HepG2 (cell line): ENCODE data around the gene ATL2. TPM values are rescaled to one million over a fixed set of nuclear protein-coding genes. Genes with fewer than 3 reads are reported as not detected.

Experiments used
- AFF4 ChIP-seq: sonication (generic); formaldehyde crosslinking; IDR thresholded peaks from 2 replicates; pipeline ENCODE4 v1.4.0; 2020; ENCODE audit warnings: missing genetic modification reagents
- FIP1L1 ChIP-seq: fragments of 200-400 bp; formaldehyde crosslinking; IDR thresholded peaks from 2 replicates; pipeline ENCODE4 v1.6.1; 2018; ENCODE audit warnings: low read depth, mild to moderate bottlenecking, low read length, moderate library complexity, borderline replicate concordance; ENCODE audit not compliant: insufficient read depth
- HMG20B ChIP-seq: conservative IDR thresholded peaks from 2 replicates; pipeline ENCODE4 v1.6.1; 2016; ENCODE audit warnings: missing genetic modification reagents, missing compliant biosample characterization
- HNF4G ChIP-seq, 2 experiments: sonication (generic) in 1 of 2; formaldehyde crosslinking in 1 of 2; IDR thresholded peaks; 2 replicates each; pipeline versions ENCODE4 v1.4.0 to v1.6.1; 2011 to 2020; ENCODE audit warnings: borderline replicate concordance in 2 of 2, low read depth in 2 of 2, mild to moderate bottlenecking in 2 of 2, low read length in 1 of 2, missing genetic modification reagents in 1 of 2, moderate library complexity in 1 of 2
- HOXA3 ChIP-seq: sonication (generic); formaldehyde crosslinking; IDR thresholded peaks from 2 replicates; pipeline ENCODE4 v1.5.0; 2020; ENCODE audit warnings: missing genetic modification reagents
- KLF9 ChIP-seq: IDR thresholded peaks from 2 replicates; pipeline ENCODE4 v1.6.1; 2016; ENCODE audit warnings: low read depth
- LBX2 ChIP-seq: sonication (generic); formaldehyde crosslinking; IDR thresholded peaks from 2 replicates; pipeline ENCODE4 v1.5.0; 2020; ENCODE audit warnings: missing genetic modification reagents, mild to moderate bottlenecking, borderline replicate concordance
- MIER2 ChIP-seq: IDR thresholded peaks from 2 replicates; pipeline ENCODE4 v1.6.1; 2016; ENCODE audit warnings: missing biosample characterization, missing genetic modification reagents
- MTF2 ChIP-seq: sonication (generic); formaldehyde crosslinking; IDR thresholded peaks from 2 replicates; pipeline ENCODE4 v1.5.0; 2020; ENCODE audit warnings: missing genetic modification reagents, borderline replicate concordance
- SOX13 ChIP-seq, 3 experiments: fragments of 450-650 bp in 1 of 3; sonication (generic) in 1 of 3; formaldehyde crosslinking in 1 of 3; IDR thresholded peaks in 2 of 3; conservative IDR thresholded peaks in 1 of 3; 2 replicates each; pipeline versions ENCODE4 v1.5.0 to v1.6.1; 2016 to 2020; ENCODE audit warnings: antibody characterized with exemption in 1 of 3, mild to moderate bottlenecking in 1 of 3, missing compliant biosample characterization in 1 of 3, missing genetic modification reagents in 1 of 3, moderate library complexity in 1 of 3
- SRSF4 ChIP-seq: fragments of 200-400 bp; formaldehyde crosslinking; IDR thresholded peaks from one replicate; pipeline ENCODE4 v1.6.1; 2018; ENCODE audit warnings: mild to moderate bottlenecking, low read depth, low read length, moderate library complexity; ENCODE audit not compliant: poor library complexity, severe bottlenecking
- TARDBP ChIP-seq: sonication (generic); formaldehyde crosslinking; IDR thresholded peaks from 2 replicates; pipeline ENCODE4 v1.8.0; 2022; ENCODE audit warnings: mild to moderate bottlenecking, missing genetic modification reagents
- ZNF282 ChIP-seq: fragments of 450-650 bp; IDR thresholded peaks from 2 replicates; pipeline ENCODE4 v1.6.1; 2018; ENCODE audit not compliant: partially characterized antibody
- ZNF30 ChIP-seq: sonication (generic); formaldehyde crosslinking; IDR thresholded peaks from 2 replicates; pipeline ENCODE4 v1.5.0; 2020; ENCODE audit warnings: mild to moderate bottlenecking, missing genetic modification reagents
- ZNF333 ChIP-seq: sonication (generic); formaldehyde crosslinking; IDR thresholded peaks from 2 replicates; pipeline ENCODE4 v1.4.0; 2020; ENCODE audit warnings: mild to moderate bottlenecking, missing genetic modification reagents, borderline replicate concordance
- ZNF782 ChIP-seq: sonication (generic); formaldehyde crosslinking; IDR thresholded peaks from 2 replicates; pipeline ENCODE4 v1.4.0; 2020; ENCODE audit warnings: missing genetic modification reagents, mild to moderate bottlenecking, borderline replicate concordance
- polyA plus RNA-seq, 8 experiments: library from polyadenylated mRNA; depleted of rRNA in 3 of 8; stranded (reverse) in 7 of 8; unstranded in 1 of 8; fragments of >200 nt; fragmentation: Illumina TruSeq in 4 of 8; extraction: Trizol in 4 of 8; gene quantifications; 2 replicates each; pipeline versions ENCODE4 v1.2.1 to v1.2.3, GENCODE V29; 2011 to 2016; ENCODE audit warnings: low read depth in 4 of 8, missing spikeins in 1 of 8, mixed read lengths in 1 of 8; ENCODE audit not compliant: insufficient read depth in 1 of 8
- total RNA-seq, 5 experiments: library from RNA; depleted of rRNA; stranded (reverse); fragments of >200 nt; fragmentation: Illumina TruSeq; extraction: Trizol; gene quantifications; 2 replicates each; pipeline ENCODE4 v1.2.3, GENCODE V29; 2016; ENCODE audit warnings: low read depth in 1 of 5
- TF ChIP-seq, protein P1 (sequence below): sonication (generic); formaldehyde crosslinking; IDR thresholded peaks from 2 replicates; pipeline ENCODE4 v1.4.0; 2020; ENCODE audit warnings: mild to moderate bottlenecking, missing genetic modification reagents, borderline replicate concordance
- TF ChIP-seq, protein P2 (sequence below): sonication (generic); formaldehyde crosslinking; IDR thresholded peaks from 2 replicates; pipeline ENCODE4 v1.8.1; 2023; ENCODE audit warnings: mild to moderate bottlenecking, inconsistent platforms, moderate library complexity, missing genetic modification reagents, borderline replicate concordance

Gene ATL2
- total and polyA plus RNA-seq, 2 of the 13 experiments (the other 11 are each of a cell fraction or from before 2014, with no cell fraction given), result 56.5 to 119 TPM

GRCh38 chr2:38376346-38377049 lies 575 bp downstream of the ATL2 start (continued):
- no peak for TF ChIP-seq SOX13 (IDR thresholded peaks at IDR 0.05)
- no peak for TF ChIP-seq SOX13 (CRISPR knock-in tag; conservative IDR thresholded peaks at IDR 0.05 in 1 of 2, IDR thresholded peaks at IDR 0.05 in 1 of 2)
- peak; percentile 30; the same call in 1 of the 2 replicates for TF ChIP-seq HNF4G (IDR thresholded peaks at IDR 0.05; ENCODE audit: borderline replicate concordance, low read depth, low read length)
- TF ChIP-seq HNF4G (CRISPR knock-in tag; IDR thresholded peaks at IDR 0.05; ENCODE audit: borderline replicate concordance, low read depth), result peak; percentile 25; the same call in 1 of the 2 replicates
- no peak for TF ChIP-seq HOXA3 (CRISPR knock-in tag)
- TF ChIP-seq ZNF30 (CRISPR knock-in tag), result no peak
- no peak for TF ChIP-seq SRSF4
- no peak for TF ChIP-seq MIER2 (CRISPR knock-in tag)
- TF ChIP-seq HMG20B (CRISPR knock-in tag), result no peak
- peak; percentile 38; the same call in 1 of the 2 replicates for TF ChIP-seq ZNF782 (CRISPR knock-in tag)
- no peak for TF ChIP-seq FIP1L1
- TF ChIP-seq, protein P1, sequence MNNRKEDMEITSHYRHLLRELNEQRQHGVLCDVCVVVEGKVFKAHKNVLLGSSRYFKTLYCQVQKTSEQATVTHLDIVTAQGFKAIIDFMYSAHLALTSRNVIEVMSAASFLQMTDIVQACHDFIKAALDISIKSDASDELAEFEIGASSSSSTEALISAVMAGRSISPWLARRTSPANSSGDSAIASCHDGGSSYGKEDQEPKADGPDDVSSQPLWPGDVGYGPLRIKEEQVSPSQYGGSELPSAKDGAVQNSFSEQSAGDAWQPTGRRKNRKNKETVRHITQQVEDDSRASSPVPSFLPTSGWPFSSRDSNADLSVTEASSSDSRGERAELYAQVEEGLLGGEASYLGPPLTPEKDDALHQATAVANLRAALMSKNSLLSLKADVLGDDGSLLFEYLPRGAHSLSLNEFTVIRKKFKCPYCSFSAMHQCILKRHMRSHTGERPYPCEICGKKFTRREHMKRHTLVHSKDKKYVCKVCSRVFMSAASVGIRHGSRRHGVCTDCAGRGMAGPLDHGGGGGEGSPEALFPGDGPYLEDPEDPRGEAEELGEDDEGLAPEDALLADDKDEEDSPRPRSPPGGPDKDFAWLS (CRISPR knock-in tag), result no peak
- no peak; the same call in none of the 2 replicates for TF ChIP-seq TARDBP
- no peak for TF ChIP-seq ZNF333
- TF ChIP-seq ZNF282, result no peak
- no peak for TF ChIP-seq MTF2 (CRISPR knock-in tag)
- TF ChIP-seq LBX2, result no peak
- no peak; the same call in 1 of the 2 replicates for TF ChIP-seq AFF4 (CRISPR knock-in tag)
- TF ChIP-seq, protein P2, sequence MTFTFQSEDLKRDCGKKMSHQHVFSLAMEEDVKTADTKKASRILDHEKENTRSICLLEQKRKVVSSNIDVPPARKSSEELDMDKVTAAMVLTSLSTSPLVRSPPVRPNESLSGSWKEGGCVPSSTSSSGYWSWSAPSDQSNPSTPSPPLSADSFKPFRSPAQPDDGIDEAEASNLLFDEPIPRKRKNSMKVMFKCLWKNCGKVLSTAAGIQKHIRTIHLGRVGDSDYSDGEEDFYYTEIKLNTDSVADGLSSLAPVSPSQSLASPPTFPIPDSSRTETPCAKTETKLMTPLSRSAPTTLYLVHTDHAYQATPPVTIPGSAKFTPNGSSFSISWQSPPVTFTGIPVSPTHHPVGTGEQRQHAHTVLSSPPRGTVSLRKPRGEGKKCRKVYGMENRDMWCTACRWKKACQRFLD, result no peak; the same call in 1 of the 2 replicates
- TF ChIP-seq KLF9, result no peak; the same call in 1 of the 2 replicates
